ENCODE measurements around the gene C16orf54. TPM values are rescaled to one million over a fixed set of nuclear protein-coding genes. Genes with fewer than 3 reads are reported as not detected.
A peak's percentile ranks its signal among the peaks of the same experiment; 100 is the strongest.

The C16orf54 gene
- total RNA-seq, 1 experiment from 2014 or later: not detected

GRCh38 chr16:29779474-29779873, 33.7 kb upstream of the C16orf54 start:
- Histone ChIP-seq H2BK15ac (ENCODE audit: low read depth, low read length) (no peak overlapping the region), H3K56ac (ENCODE audit: insufficient read length, low read depth, low read length) (no peak overlapping the region), H3K9me3 (ENCODE audit: control insufficient read depth, low read depth, low read length) (no peaks in the 10 kb centered on the region), H3K27me3 (ENCODE audit: insufficient read depth, low read length) (no peaks in the 10 kb centered on the region; the same call in 1 of the 2 replicates), H3K79me2 (ENCODE audit: insufficient read depth, low read length) (no peaks in the 10 kb centered on the region), H4K5ac (ENCODE audit: insufficient read length, low read depth, low read length) (no peak overlapping the region), H4K20me1 (ENCODE audit: control insufficient read depth, insufficient read depth, insufficient read length) (no peaks in the 10 kb centered on the region), H2AFZ (ENCODE audit: low read length) (no peak overlapping the region), H3K18ac (ENCODE audit: insufficient read length, low read depth, low read length) (no peak overlapping the region), H3K4me2 (ENCODE audit: insufficient read depth, insufficient read length, low read length) (no peak overlapping the region), H2AK5ac (ENCODE audit: insufficient read length, low read length) (no peak overlapping the region), H2BK20ac (ENCODE audit: low read depth, low read length, poor library complexity, severe bottlenecking) (no peak overlapping the region), H3K4ac (ENCODE audit: low read depth, low read length) (no peak overlapping the region), H2BK12ac (ENCODE audit: insufficient read length, low read depth, low read length) (no peak overlapping the region), H3K14ac (ENCODE audit: insufficient read depth, low read length) (no peak overlapping the region), H3K23ac (ENCODE audit: insufficient read length, low read depth, low read length) (no peak overlapping the region), H4K8ac (replicated peaks; ENCODE audit: insufficient read length, low read depth, low read length) (no peak overlapping the region), H3K23me2 (ENCODE audit: insufficient read length, low read depth, low read length, poor library complexity, severe bottlenecking) (no peaks in the 10 kb centered on the region), H3K9ac (ENCODE audit: extremely low read depth, insufficient read length, low read length) (no peak overlapping the region), H3K79me1 (ENCODE audit: insufficient read depth, low read depth, low read length, poor library complexity, severe bottlenecking) (no peaks in the 10 kb centered on the region), H3K4me1 (ENCODE audit: insufficient read depth, low read length) (no peaks in the 10 kb centered on the region), H3T11ph (ENCODE audit: low read length) (no peak overlapping the region), H3K27ac (ENCODE audit: insufficient read length, low read depth, low read length) (no peak overlapping the region), H2BK5ac (ENCODE audit: insufficient read length, low read length) (no peak overlapping the region), H4K91ac (ENCODE audit: insufficient read length, low read depth, low read length) (no peak overlapping the region), H2BK120ac (ENCODE audit: low read depth, low read length, poor library complexity, severe bottlenecking) (no peak overlapping the region)
- no CpG with 5 or more reads among the region's 10 CpGs for WGBS (ENCODE audit: extremely low coverage, insufficient read length, low lambda C conversion rate)
- Mint-ChIP-seq H3K4me1 (peaks cover 24 to 30% of the 10 kb centered on the region in 2 experiments), H3K9me3 (peaks cover 0 to 2% of the 10 kb centered on the region in 2 experiments; a peak in 3 of 5 replicates), H3K4me3 (no peak overlapping the region), H3K27ac (no peak overlapping the region), H3K36me3 (ENCODE audit: insufficient read depth in 1 of 3, low read depth in 3 of 3) (no peaks in the 10 kb centered on the region; a peak in 1 of 7 replicates), H3K27me3 (ENCODE audit: low read depth) (peaks cover 41% of the 10 kb centered on the region)
- no peak for TF ChIP-seq CTCF (conservative IDR thresholded peaks at IDR 0.05)
- peak; percentile 41 for DNase-seq

Measured in H9 (cell line).